Bone marrow (tissue), 2 donors: ENCODE measurements around the gene LIPA.
"Not testable (repeated sequence)": the region's sequence is repeated elsewhere in the genome, so short reads cannot be mapped to it uniquely, and the experiment has no call there.

ENCODE experiments used
- DNase-seq, 2 donors: peaks; one replicate each; lab custom pipeline; 2025; lab: John Stamatoyannopoulos, UW

The LIPA gene

DNA sequence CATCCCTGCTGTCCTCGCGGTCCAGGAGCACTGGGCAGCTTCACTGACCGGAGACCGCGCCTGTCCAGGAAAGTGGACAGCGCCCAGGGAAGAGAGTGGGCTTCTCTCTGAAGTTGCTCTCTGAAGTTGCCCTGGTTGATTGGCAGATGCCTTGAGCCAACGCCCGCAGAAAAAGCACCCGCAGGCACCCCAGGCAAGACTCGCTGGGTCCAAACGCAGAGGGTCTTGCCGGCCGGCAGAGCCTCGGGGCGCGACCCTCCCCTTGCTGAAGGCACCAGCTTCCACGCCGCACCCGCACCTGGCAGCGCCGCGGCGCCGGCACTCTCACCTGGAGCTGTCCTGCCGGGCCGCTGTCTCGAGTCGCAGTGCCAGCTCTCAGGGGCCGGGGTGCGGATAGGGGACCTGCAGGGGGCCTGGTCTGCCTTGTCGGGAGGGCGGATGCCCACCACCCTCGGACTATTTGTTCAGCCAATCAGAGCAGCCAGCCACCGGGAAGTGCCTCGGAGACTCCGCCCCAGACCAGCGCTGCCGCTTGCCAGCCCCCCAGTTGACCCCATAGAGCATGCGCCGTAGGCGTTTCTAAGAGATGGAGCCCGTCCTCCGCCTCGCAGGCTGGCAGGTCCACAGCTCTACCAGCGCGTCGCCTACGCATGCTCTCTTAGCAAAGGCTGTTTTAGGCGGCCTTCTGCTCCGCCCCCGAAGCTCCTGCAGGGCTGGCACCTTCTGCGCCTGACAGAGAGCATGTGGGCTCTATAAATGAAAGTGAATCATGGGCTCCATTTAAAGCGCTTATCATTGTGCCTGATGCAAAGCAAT is at the start of gene LIPA:
Gene LIPA, minus strand, starts transcription at position 367 of the 816 bp plus-strand sequence. CDS start 4,127 bp downstream, outside the sequence.
- DNase-seq = peak; percentile 42 to 98

DNA sequence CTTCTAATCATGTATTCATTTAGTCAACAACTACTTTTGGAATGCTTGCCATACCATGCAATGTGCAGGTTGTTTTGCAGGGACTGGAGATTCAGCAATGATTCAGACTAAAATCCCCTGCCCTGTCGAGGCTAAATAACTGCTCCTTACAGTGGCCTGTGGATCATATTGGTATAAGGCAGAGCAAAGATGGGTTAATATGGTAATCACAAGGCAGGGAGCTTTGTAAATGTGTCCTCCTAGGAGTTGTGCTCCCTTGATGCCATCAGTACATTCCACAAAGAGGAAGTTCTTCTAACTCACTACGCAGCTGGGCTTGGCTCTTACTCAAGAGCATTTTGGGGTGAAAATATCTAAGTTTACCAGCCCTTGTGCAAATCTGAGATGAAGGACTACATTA is 49.7 kb upstream of the LIPA start:
- DNase-seq = peak; percentile 4 to 67

DNA sequence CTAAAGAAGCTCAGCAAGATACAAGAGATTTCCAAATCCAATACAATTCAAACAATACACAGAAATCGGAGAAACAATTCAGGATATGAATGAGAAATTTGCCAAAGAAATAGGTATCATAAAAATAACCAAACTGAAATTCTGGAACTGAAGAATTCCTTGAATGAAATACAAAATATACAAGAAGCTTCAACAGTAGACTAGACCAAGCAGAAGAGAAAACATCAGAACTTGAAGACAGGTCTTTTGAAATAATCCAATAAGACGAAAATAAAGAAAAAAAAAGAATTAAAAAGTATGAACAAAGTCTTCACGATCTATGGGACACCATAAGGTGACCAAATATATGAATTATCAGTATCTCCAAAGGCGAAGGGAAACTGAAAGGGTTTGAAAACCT is 47.5 kb upstream of the LIPA start:
- DNase-seq = no peak

DNA sequence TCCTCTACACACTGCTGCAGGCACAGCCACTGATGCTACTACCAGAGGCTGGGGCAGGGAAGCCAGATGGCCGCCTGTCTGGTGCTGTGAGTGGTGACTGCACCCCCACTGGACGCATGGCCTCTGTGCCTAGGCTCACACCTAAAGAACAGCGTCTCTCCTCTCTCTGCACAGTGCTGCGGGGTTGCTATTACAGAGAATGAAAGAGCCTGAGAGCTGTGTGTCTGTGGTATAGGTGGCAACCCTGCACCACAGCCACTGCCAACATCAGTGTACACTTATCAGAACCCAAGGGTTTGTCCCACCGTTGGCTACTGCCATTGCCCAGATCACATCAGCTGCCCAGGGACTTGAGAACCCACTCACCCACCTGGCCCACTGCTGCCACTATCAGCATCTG is 46.2 kb upstream of the LIPA start:
- DNase-seq = no peak

DNA sequence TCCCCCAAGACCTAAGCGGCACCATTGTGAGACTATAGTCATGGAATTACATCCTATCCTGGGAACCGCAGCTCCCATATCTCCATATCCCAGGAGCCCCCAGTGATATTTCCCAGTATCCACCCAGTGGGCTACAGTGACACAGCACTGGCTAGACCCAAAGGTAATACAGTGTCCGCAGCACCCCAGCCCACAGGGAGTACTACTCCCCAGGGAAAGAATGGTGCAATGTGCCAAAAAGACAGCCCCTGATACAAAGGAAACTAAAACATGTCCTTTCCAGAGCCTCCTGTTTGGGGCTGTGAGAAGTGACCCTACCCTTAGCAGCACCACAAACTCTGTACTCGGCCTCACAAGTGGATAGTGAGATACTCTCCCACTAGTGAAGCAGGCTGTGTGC is 45.8 kb upstream of the LIPA start:
- no peak for DNase-seq

DNA sequence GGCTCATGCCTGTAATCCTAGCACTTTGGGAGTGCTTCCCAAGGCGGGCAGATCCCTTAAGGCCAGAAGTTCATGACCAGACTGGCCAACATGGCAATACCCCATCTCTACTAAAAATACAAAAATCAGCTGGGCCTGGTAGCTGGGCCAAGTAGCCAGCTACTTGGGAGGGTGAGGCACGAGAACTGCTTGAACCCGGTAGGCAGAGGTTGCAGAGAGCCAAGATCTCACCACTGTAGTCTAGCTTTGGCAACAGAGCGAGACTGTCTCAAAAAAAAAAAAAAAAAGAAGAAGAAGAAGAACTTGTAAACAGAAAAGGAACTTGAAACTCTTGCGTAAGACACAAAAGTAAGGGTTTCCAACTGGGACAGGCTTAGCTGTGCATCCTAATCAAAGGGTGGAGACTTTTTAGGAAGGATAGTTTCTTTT is 44.7 kb upstream of the LIPA start:
- DNase-seq = peak; percentile 16 to 39

DNA sequence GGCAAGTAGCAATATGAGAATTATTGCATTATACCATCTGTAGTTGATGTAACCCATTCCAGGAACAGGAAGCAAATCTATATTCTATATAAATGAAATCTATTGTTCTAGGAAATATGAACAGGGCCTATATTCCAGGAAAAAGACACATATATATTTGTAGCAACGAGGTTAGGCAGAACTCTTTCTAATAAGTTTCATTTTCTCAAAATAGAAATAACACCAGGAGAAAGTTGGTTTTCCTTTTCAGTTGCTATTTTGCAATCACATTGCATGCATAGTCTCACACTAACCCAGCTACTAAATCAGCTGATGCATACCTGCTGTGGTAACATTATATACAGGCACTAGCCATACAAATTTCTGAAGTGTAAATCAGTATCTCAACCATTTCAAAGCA is 44.0 kb upstream of the LIPA start:
- peak in 1 of 2 donors; percentile 50 for DNase-seq

DNA sequence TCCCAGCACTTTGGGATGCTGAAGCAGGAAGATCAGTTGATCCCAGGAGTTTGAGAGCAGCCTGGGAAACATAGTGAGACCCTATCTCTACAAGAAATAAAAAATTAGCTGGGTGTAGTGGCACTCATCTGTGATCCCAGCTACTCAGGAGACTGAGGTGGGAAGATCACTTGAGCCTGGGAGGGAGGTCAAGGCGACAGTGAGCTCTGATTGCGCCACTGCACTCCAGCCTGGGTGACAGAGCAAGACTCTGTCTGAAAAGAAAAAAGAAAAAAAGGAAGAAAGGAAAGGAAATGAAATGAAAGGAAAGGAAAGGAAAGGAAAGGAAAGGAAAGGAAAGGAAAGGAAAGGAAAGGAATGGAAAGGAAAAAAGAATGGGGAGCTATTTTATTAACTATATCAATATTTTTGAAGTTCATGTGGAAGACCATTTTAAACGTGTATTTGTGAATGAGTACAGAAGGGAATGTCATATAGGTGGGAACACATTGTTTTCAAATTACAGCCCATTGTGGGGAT is 43.2 kb upstream of the LIPA start:
- no peak for DNase-seq

DNA sequence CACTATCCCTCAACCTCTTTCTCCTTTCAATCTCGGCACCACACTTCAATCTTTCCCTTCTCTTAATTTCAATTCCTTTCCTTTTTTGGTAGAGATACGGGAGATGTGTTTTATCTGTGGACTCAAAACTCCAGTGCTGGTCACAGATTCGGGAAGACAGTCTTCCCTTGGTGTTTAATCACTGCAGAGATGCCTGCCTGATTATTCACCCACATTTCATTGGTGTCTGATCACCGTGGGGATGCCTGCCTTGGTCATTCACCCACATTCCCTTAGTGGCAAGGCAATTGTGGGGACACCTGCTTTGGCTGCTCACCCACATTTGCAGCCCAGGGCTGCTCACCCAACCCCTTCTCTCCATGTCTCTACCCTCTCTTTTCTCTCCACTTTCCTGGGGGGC is 33.7 kb upstream of the LIPA start:
- DNase-seq = not testable (repeated sequence)

DNA sequence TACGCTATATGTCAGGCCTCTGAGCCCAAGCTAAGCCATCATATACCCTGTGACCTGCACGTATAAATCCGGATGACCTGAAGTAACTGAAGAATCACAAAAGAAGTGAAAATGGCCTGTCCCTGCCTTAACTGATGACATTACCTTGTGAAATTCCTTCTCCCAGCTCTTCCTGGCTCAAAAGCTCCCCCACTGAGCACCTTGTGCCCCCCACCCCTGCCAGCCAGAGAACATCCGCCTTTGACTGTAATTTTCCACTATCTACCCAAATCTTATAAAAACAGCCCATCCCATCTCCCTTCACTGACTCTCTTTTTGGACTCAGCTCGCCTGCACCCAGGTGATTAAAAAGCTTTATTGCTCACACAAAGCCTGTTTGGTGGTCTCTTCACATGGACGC is 33.1 kb upstream of the LIPA start:
- DNase-seq = not testable (repeated sequence)

DNA sequence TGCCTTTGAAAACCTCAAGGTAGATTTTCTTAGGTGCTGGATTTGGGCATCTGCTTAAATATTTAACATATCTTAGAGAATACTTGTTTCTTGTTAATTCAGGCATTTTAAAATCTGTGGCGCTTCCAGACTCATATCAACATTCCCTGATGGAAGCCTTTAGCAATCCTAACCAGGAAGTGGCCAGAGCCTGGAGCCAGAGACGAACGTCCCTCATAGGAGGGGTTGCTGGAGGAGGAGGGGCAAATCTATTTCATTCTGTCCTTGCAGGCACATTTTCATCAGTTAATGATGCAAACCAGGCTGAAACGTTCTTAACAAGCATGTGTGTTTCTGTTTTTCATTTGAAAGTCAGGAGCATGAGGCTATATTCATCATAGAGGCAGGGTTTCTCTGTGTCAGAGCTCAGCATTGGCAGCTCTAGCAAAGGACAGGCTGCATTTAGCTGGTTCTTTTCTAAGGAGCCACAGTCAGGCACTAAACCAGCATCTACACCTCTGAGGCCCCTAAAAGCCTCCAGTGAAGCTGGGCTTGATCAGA is 32.4 kb upstream of the LIPA start:
- DNase-seq = no peak

DNA sequence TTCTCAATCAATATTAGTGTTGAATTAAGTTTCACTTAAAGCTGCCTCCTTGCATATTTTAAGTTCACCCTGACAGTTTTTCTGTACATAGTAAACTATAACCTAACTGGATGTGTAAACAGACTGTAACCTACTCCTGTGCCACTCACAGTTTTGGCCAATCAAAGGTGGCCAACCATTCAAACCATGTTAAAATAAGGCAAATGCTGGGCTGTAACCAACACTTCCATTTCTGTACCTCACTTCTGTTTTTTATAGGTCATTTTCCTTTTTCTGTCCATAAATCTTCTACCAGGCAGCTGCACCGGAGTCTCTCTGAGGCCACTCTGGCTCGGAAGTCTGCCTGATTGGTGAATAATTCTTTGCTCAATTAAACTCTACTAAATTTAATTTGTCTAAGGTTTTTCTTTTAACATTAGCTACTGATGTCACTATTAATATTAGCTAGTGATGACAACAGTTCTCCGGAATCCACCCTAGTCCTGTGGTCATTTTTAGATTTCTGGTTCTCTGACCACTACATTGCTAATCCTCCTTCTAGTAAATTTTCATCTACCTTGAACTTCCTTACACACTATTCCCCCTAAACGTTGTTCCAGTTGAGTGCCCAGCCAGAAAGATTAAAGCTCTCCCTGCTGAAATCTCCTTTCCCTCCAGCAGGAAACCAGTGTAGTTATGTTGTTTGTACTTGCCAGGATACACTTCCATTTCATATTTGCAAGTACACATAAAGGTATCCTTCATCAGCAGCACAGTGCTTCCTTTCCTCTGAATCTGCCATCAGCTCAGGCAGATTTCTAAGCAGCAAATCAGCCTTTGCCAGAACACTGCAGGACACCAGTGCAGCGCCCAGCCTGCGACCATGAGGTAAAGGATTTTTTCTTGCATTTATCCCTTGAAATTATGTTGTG is 31.7 kb upstream of the LIPA start:
- no peak for DNase-seq

DNA sequence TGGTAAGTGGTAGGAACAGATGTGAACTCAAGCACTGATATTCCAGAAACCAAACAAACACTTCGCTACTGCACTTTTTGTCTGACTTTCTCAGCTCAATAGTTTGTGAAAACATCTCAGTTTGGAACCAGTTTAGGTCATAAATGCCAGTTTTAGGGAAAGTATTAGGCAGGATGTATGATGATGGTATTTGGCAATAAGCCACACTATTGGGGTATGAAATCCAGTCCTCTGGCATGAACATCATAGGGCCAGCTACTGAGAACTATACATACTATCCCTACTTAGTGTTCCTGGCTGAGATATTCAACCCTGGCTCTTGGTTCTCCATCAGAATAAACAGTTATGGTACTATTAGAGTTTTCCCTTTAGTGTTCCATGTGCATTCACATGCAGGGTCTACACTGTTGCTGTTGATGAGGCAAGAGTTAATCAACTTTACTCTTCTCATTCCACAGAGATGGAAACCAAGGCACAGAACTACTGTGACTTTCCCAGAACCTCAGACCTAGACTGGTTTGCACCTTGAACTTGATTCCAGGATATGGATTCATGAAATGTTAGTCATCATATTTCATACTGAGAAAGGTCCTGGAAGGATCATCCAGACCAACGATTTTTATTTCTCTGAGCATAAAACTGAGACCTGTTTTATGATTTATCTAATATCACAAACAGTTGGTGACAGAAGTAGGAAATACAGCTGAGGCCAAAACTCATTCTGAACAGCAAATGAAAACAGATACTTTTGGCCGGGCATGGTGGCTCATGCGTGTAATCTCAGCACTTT is 30.2 kb upstream of the LIPA start:
- no peak for DNase-seq

DNA sequence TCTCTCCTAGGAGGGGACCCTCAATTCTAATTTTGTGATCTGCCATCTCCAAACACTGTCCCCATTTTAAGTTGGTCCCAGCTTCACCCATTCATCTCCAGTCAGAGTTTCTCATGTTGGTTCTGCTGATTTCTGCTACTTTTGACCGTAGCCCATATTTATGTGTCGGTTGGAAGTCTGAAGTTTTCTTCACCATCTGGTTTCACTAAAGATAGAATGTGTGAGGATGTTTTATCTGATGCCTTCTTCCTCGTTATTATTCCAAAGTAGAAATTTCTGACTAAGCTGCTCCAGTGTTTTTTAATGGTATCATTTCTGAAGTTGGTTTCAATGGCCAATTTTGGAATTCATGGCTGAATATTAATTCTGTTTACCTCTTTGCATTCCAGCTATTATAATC is 28.9 kb upstream of the LIPA start:
- no peak for DNase-seq

DNA sequence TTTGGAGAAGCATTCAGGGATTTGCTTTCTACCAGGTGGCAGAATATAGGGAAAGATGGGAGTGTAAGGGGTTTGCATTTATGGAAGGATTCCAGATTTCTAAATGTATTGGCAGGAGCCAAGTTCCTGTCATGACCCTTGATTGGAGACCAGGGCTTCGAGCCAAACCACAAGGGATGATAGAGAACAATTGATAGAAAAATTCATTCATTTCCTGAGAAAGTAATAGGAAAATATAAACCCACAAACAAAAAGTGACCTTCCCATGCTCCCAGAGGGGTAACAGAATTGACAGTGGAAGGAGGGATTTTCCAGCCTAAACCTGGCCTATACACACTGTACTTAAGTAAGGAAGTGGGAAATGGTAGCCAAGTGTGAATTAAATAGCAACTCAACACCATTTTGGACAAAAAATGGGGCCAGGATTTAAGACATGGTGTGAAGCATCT is 27.9 kb upstream of the LIPA start:
- DNase-seq = no peak

DNA sequence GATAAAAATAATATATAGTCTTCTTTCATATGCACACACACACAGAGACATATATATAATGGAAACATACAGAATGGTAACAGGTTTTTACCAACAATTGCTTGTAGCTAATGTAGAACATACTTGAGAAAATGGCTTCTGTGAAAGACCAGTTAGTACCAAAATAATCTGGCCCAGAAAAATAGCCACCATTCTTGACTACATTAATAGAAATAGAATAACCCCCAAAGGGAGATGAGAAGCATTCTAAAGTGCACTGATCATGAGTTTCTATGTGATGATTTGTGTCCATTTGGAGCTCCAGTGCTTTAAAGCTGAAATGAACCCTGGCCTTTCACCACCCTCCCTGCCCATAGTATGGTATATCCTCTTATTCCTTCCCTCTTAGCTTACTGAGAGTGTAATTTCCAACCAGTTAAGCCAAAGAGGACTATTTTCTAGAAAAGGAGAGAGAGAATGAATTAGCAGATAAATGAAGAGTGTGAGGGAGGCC is 27.4 kb upstream of the LIPA start:
- no peak for DNase-seq

DNA sequence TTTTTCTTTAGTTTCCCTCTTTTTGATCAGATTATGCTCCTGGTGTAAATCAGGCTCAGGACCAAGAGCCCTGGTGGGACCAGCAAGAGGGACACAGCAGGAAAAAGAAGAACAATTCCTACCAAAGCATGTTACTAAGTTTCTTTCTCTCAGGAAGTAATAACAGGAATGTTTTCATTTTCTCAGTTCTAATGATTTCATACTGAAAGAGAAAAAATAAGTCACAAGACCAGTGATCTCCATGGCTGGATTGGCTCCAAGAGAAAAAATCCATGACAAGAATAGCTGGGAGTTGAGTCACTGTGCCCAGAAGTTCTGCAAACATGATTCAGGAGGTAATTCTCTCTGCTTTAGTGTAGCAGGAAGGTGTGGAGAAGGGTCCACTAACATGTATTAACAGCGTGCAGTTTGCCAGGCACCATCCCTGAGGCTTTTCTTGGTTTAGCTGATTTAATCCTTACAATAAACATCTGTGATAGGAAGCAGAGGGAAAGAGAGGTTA is 26.5 kb upstream of the LIPA start:
- no peak for DNase-seq

DNA sequence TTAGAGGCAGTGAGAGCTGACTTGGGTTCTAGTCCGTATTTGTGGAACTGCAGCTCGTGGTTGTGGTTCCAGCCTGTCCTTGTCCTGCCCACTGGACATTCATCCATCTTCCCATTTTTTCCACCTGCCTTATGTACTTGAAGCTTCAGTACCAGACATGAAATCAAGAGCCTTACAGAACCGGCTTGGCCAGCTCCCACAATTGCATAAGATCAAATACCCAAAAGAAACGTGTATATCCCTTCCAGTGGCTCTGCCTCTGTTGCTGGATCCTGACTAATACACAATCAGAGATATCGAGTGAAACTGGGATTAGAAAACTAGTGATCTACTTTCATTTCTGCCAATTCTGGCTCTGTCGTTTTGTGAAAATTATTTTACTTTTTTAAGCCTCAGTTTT is 23.8 kb upstream of the LIPA start:
- no peak for DNase-seq

DNA sequence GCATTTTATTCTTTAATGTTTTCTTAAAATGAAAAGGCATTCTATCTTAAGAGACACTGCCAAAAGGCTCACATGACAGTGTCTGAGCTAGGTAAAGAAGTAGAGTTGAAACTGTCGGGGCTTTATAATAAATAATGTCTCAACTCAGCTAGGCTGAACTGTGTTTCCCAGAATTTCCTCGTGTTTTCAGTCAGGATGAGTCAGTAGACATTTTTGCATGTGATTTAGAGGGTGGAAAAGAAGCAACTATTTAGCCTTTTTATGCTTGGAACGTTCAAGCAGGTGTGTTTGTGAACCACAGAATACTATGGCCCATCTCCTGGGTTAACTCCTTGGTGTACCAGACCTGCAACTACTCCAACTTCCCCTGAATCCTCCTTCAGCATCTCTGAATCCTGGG is 23.4 kb upstream of the LIPA start:
- DNase-seq = no peak

DNA sequence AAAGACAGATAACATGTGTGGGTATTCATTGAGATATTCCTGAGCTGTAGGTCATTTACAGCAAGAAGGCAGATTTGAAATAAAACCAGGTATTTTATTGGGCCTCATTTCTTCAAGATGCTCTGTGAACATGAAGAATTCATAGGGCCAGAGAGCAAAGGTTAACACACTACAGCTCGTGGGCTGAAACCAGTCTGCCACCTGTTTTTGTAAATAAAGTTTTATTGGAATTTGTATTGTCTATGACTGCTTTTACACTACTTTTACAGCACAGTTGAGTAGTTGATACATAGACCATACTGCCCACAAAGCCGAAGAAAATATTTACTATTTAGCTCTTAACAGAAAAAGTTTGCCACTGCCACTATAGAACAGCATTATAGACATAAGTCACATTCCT is 22.1 kb upstream of the LIPA start:
- DNase-seq = no peak

DNA sequence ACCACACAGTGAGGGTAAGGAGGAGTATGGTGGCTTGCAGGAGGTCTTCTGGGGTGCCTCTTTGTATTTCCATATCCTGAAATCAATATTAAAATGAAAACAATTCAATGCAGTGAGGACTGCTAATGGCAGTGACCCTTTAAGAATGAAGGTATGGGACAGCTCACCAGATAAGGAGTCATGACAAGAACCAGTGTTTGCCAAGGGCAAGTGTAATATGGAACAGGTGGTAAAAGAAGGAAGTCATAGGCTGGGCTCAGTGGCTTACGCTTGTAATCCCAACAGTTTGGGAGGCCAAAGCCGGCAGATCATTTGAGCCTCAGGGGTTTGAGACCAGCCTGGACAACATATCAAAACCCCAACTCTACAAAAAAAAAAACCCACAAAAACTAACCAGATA is 20.0 kb upstream of the LIPA start:
- no peak for DNase-seq
